GM10248 (cell line): Measurements from ENCODE around the gene CCDC61.

Experiments used
- CTCF ChIA-PET: fragments of 300-600 bp; sonication (Branson Sonifier 250); formaldehyde crosslinking; extraction: SDS; loops from one replicate; lab custom pipeline; 2021; ENCODE audit warnings: antibody characterized with exemption; lab: Yijun Ruan, JAX
- POLR2A ChIA-PET: fragments of 350-650 bp; sonication (Branson Sonifier 250); formaldehyde crosslinking; extraction: SDS; loops from one replicate; lab custom pipeline; 2020; ENCODE audit warnings: antibody characterized with exemption; lab: Yijun Ruan, JAX
- DNase-seq: peaks from one replicate; pipeline ENCODE4 v3.0.0; 2012; ENCODE audit errors: extremely low spot score
- TF ChIP-seq, protein P1 (sequence below): IDR thresholded peaks from 2 replicates; pipeline ENCODE4 v1.5.1; 2012; ENCODE audit warnings: mild to moderate bottlenecking, low read depth; ENCODE audit errors: extremely low read depth, missing control alignments, control extremely low read depth

Gene CCDC61

DNA sequence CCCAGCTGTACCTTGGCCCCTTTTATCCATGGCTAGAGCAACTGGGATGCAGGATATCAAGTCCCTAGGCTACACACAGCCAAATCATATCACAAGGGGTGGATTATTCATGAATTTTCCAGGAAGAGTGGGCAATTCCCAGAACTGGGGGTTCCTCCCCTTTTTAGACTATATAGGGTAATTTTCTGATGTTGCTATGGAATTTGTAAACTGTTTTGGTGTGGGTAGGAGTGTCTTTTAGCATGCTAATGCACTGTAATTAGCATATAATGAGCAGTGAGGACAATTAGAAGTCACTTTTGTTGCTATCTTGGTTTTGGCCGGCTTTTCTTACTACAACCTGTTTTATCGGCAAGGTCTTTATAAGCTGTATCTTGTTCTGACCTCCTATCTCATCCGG, 63.5 kb downstream of the CCDC61 start:
- ChIA-PET POLR2A (no interaction called here), CTCF (interaction anchor here (1.6 to 1.8 kb wide), 2 partner anchors 24 to 30 kb away, joined by 3 to 4 read pairs; no protein-coding TSS in a partner anchor)
- TF ChIP-seq, protein P1, sequence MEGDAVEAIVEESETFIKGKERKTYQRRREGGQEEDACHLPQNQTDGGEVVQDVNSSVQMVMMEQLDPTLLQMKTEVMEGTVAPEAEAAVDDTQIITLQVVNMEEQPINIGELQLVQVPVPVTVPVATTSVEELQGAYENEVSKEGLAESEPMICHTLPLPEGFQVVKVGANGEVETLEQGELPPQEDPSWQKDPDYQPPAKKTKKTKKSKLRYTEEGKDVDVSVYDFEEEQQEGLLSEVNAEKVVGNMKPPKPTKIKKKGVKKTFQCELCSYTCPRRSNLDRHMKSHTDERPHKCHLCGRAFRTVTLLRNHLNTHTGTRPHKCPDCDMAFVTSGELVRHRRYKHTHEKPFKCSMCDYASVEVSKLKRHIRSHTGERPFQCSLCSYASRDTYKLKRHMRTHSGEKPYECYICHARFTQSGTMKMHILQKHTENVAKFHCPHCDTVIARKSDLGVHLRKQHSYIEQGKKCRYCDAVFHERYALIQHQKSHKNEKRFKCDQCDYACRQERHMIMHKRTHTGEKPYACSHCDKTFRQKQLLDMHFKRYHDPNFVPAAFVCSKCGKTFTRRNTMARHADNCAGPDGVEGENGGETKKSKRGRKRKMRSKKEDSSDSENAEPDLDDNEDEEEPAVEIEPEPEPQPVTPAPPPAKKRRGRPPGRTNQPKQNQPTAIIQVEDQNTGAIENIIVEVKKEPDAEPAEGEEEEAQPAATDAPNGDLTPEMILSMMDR, result no peak
- no peak for DNase-seq

GRCh38 chr19:46060012-46060411, 64.7 kb downstream of the CCDC61 start:
- POLR2A ChIA-PET, result no interaction called here
- no peak for DNase-seq
- TF ChIP-seq, protein P1, result no peak
- CTCF ChIA-PET, result interaction anchor here (1.1 to 1.3 kb wide), 2 partner anchors 10 to 12 kb away, joined by 3 to 4 read pairs; no protein-coding TSS in a partner anchor

DNA sequence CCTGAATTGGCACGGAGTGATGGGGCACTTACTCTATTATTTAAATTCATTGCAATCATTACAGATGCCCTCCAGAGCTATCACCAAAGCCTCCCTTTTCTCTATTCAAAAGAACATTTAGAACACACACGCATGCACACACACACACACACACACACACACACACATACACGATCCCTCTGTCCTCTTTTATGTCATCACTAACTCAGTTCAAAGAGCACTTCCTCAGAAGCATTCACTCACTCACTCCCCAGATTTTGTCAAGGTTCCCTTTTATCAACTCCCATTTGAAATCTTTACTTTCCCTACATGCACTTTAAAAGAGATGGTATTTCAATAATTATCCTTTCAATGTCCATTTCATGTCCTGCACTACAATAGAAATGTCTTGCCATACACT, 67.9 kb downstream of the CCDC61 start:
- CTCF ChIA-PET, result interaction anchor here (1.3 to 1.6 kb wide), 2 partner anchors 13 kb away, joined by 4 to 6 read pairs; no protein-coding TSS in a partner anchor
- no peak for DNase-seq
- POLR2A ChIA-PET, result no interaction called here
- TF ChIP-seq, protein P1, result no peak

- ChIA-PET POLR2A (no interaction called here), CTCF (no interaction called here)
- TF ChIP-seq, protein P1, result no peak
- no peak for DNase-seq
Measured at GRCh38 chr19:46065486-46066071, 70.3 kb downstream of the CCDC61 start.

GRCh38 chr19:46066471-46066870, 71.2 kb downstream of the CCDC61 start:
- TF ChIP-seq, protein P1, result no peak
- POLR2A ChIA-PET, result no interaction called here
- DNase-seq, result no peak
- CTCF ChIA-PET, result no interaction called here

GRCh38 chr19:46067691-46068090, 72.4 kb downstream of the CCDC61 start:
- TF ChIP-seq, protein P1, result no peak
- ChIA-PET POLR2A (no interaction called here), CTCF (no interaction called here)
- no peak for DNase-seq
